ENCODE results near the gene SUPT6H.

Gene SUPT6H

GRCh38 chr17:28737770-28738679, 76.0 kb downstream of the SUPT6H start:
- DNase-seq = no peak

- DNase-seq = no peak
These were observed 76.8 kb downstream of the SUPT6H start for GRCh38 chr17:28738680-28739384.

GRCh38 chr17:28740406-28741357, 78.7 kb downstream of the SUPT6H start:
- no peak for DNase-seq

- DNase-seq = peak; percentile 83 to 85
These were observed 79.6 kb downstream of the SUPT6H start for GRCh38 chr17:28741358-28742349.

GRCh38 chr17:28743243-28744103, 81.5 kb downstream of the SUPT6H start, which contains the start of gene TRAF4:
TSS of gene TRAF4 (plus strand) at chr17:28744011. CDS start at chr17:28744113, 102 bp downstream.
- DNase-seq = peak; percentile 64 to 75

- DNase-seq = no peak
These were observed 82.3 kb downstream of the SUPT6H start for GRCh38 chr17:28744104-28744971.

- DNase-seq = peak; percentile 14 to 21
These were observed 83.2 kb downstream of the SUPT6H start for GRCh38 chr17:28744972-28745785.

- DNase-seq = no peak
These were observed 83.9 kb downstream of the SUPT6H start for GRCh38 chr17:28745786-28746411.

GRCh38 chr17:28746611-28747050, 84.6 kb downstream of the SUPT6H start:
- DNase-seq = no peak

GRCh38 chr17:28747051-28747691, 85.2 kb downstream of the SUPT6H start:
- DNase-seq = no peak

GRCh38 chr17:28747801-28748750, 86.1 kb downstream of the SUPT6H start:
- DNase-seq = no peak

- DNase-seq = no peak
These were observed 87.0 kb downstream of the SUPT6H start for GRCh38 chr17:28748852-28749515.

GRCh38 chr17:28749516-28750177, 87.6 kb downstream of the SUPT6H start:
- DNase-seq = no peak

- peak; percentile 89 to 90 for DNase-seq
These were observed 88.4 kb downstream of the SUPT6H start for GRCh38 chr17:28750178-28751047.

All from Kasumi-1 (cell line).